ENCODE data around the gene NOTCH4.

The NOTCH4 gene

GRCh38 chr6:32182555-32182981 is 41.3 kb downstream of the NOTCH4 start:
- DNase-seq (ENCODE audit: low spot score) (no peak), FAIRE-seq (no peak)

- DNase-seq (ENCODE audit: low spot score) (no peak), FAIRE-seq (no peak)
Observed at GRCh38 chr6:32181915-32182529, 41.8 kb downstream of the NOTCH4 start.

- DNase-seq (ENCODE audit: low spot score) = no peak
- no peak for FAIRE-seq
Observed at GRCh38 chr6:32181148-32181702, 42.6 kb downstream of the NOTCH4 start.

- DNase-seq (ENCODE audit: low spot score) (no peak), FAIRE-seq (no peak)
Observed at GRCh38 chr6:32179766-32180405, 44.0 kb downstream of the NOTCH4 start.

- DNase-seq (ENCODE audit: low spot score) = no peak
- no peak for FAIRE-seq
Observed at GRCh38 chr6:32178547-32179440, 45.1 kb downstream of the NOTCH4 start.

GRCh38 chr6:32177788-32178546 is 45.9 kb downstream of the NOTCH4 start, which contains the start of gene RNF5:
RNF5 (plus strand) TSS chr6:32178405; CDS start chr6:32178512, 107 bp downstream.
- DNase-seq (ENCODE audit: low spot score) (peak; percentile 95), FAIRE-seq (peak; percentile 74)

GRCh38 chr6:32177183-32177787 is 46.6 kb downstream of the NOTCH4 start:
- FAIRE-seq (no peak), DNase-seq (ENCODE audit: low spot score) (no peak)

- no peak for FAIRE-seq
- no peak for DNase-seq (ENCODE audit: low spot score)
Observed at GRCh38 chr6:32176476-32177182, 47.2 kb downstream of the NOTCH4 start.

- FAIRE-seq = no peak
- peak; percentile 97 for DNase-seq (ENCODE audit: low spot score)
Observed at GRCh38 chr6:32175711-32176475, 48.0 kb downstream of the NOTCH4 start, which contains the start of gene AGPAT1. AGPAT1 (minus strand) TSS chr6:32176084; CDS start chr6:32171496, 4,588 bp downstream.

GRCh38 chr6:32175322-32175710 is 48.6 kb downstream of the NOTCH4 start:
- FAIRE-seq (no peak), DNase-seq (ENCODE audit: low spot score) (no peak)

- FAIRE-seq = no peak
- no peak for DNase-seq (ENCODE audit: low spot score)
Observed at GRCh38 chr6:32174416-32174815, 49.5 kb downstream of the NOTCH4 start.

GRCh38 chr6:32173051-32173727 is 50.7 kb downstream of the NOTCH4 start:
- no peak for DNase-seq (ENCODE audit: low spot score)

GRCh38 chr6:32171234-32171633 is 52.6 kb downstream of the NOTCH4 start:
- FAIRE-seq = no peak
- no peak for DNase-seq (ENCODE audit: low spot score)

More at GRCh38 chr6:32173051-32173727, 50.7 kb downstream of the NOTCH4 start:
- FAIRE-seq = no peak

- DNase-seq (ENCODE audit: low spot score) (no peak), FAIRE-seq (no peak)
Observed at GRCh38 chr6:32170294-32170693, 53.6 kb downstream of the NOTCH4 start.

- no peak for FAIRE-seq
- no peak for DNase-seq (ENCODE audit: low spot score)
Observed at GRCh38 chr6:32168807-32169591, 54.9 kb downstream of the NOTCH4 start.

- no peak for FAIRE-seq
- no peak for DNase-seq (ENCODE audit: low spot score)
Observed at GRCh38 chr6:32168350-32168749, 55.5 kb downstream of the NOTCH4 start.

GRCh38 chr6:32167761-32168262 is 56.1 kb downstream of the NOTCH4 start:
- FAIRE-seq = no peak
- DNase-seq (ENCODE audit: low spot score) = no peak

Measured in urothelium cell line (cell line).